HG03432 (cell line): ENCODE data around the gene ZFPM1.

Experiments used
- ATAC-seq: cut with Tn5 transposase; IDR thresholded peaks from one replicate; pipeline ENCODE4 v1.9.1; 2021; ENCODE audit warnings: mild to moderate bottlenecking, moderate library complexity; ENCODE audit not compliant: unreplicated experiment

ZFPM1 gene

DNA sequence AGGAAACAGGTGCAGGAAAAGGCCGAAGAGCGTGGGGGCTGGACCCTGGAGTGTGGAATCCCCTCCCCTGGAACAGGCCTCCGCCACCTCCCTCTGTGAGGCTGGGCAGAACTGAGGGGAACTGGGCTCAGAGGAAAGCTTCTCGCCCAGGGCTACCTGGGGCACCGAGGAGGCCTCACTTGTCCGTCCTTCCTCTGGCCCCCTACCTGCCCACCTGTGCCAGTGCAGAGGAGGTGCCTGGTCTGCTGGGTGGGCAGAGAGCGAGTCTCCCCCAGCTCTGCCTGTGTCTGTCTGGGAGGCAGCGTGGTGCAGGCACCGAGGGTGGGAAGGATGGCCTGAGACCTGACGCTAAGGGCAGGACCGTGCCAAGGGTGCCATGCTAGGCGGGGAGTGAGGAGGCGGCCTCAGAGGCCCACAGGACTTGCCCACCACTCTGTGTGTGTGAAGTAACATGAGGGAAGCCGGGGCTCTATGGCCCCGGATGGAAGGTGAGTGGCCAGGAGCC, 42.2 kb downstream of the ZFPM1 start:
- ATAC-seq = no peak

DNA sequence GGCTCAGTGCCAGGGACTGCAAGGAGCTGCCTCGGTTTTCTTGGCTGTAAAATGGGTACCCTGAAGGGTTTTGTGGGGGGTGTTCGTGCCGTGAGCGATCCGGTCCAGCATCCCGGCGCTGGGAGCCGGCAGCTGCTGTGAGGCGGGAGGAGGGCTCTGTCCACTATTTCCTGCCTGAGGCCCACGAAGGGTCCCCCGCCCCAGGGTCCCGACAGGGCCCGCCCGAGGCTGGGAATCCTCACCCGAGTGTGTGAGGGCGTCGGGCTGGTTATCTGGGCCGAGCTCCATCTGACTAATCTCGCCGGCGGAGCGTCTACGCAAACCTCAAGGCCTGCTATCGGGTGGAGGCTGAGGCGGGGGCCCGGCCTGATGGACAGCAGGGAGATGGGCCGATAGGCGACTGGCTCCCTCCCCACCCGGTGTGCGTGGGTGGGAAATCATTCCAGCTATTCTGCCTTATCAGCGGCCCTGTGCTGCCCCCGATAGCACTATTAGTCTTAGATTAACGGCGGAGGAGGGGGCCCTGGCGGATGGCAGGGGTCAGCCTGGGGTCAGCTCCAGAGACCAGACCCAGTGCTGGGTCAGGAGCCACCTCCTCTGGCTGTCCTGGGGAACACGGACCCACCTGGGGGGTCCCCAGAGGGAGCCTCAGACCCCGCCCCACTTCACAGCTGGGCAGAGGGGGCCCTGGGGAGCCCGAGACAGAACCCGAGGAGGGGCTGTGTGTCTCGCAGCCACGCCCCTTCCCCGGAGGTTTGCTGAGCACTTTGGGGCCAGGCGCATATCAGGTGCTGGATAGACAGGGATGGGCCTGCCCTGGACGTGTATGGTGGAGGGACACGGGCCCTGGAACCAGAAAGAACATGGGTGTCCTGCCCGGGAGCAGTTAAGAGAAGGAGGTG, 44.7 kb downstream of the ZFPM1 start:
- no peak for ATAC-seq

DNA sequence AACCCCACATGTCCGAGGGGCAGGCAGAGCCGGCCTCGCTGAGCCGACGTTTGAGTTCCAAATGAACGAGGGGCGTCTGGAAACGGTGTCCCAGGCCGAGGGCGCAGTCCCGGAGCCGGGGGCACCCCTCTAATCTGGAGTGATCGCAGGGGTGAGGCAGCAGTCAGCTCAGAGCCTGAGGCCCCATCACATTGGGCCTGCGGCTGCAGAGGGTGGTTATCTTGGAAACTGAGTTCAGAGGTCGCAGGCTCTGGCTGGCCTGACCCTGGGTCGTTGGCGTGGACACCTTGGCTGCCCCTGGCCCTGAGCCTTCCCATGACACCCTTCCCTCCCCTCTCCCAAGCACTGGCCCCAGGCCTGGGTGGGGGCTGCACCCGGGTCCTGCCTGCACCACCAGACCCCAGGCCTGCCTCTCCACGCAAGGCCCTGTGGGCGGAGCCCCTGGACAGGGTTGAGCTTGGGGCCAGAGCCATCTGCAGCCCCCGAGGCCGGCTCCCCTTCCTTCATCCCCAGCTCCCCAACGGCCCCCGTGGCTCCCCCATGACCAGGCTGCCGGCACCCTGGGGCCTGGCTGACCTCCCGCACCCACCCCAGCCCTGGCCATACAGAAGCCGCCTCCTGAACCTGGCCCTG, 45.6 kb downstream of the ZFPM1 start:
- ATAC-seq = no peak

DNA sequence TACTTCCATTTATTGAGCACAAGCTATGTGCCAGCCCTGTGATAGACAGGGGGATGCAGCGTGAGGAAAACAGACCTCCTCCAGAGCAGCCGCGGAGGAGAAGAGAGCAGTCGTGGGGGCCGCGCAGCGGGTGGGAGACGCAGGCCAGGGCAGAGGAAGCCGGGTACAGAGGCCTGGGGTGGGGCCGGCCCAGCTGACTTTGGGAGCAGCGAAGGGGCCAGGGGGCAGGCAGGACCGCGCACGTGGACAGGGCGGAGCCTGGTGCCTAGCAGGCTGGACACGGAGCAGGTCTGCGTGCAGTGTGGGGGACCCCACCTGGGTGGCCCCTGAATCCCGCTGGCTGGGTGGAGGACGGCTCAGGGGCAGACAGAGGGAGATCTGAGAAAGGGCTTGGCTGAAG, 46.2 kb downstream of the ZFPM1 start:
- no peak for ATAC-seq

DNA sequence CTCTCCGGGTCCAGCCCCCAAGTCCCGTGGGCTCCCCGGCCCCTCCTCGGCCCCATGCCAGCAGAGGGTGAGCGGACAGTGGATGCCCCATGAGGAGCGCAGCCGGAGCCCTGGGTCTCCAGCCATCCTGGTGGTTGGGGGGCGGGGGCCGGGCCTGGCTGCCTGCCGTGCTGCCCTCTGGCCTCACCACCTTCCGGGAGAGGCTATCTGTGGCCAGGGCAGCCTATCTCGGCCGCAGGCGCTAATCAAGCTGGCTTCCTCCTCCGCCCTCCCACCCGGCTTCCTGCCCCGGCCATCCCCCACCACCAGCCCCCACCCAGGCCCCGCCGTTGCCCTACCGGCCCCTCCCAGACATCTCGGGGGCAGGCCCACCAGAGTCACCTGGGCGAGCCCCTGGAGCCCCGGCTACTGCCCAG, 46.8 kb downstream of the ZFPM1 start:
- no peak for ATAC-seq

DNA sequence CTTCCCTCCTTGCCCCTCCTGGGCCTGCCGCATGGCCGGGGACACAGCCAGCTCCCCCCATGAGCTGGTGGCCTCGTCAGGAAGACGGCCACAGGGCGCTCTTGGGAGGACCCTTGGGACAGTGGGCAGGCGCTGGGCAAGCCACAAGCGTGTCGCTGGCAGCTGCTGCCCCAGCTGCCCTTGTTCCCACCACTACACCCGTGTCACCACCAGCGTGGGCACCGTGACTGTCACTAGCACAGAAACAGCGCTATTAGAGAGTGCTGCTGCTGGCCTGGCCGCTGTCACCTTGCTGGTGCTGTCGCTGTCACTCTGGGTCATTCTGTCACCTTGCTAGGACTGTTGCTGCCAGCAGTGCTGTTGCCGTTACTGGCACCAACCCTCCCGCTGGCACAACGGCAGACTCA, 47.2 kb downstream of the ZFPM1 start:
- ATAC-seq = no peak

DNA sequence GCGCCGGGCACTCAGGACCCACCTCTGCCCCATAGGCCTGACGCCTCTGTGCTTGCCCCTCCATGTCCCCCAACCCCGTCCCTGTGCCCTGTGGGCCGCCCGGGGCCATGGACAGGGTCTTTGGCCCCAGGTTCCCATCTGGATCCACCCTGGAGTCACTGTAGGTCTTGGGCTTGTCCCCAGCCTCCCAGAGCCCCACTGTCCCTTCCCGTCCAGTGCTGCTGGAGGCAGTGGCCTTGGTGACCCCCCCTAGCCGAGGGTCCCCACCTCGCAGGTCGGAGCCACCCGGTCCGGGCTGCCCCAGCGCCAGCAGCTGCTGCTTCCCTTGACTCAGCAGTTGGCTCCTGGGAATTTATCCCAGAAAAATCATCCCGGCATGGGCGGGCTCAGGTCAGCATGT, 49.3 kb downstream of the ZFPM1 start:
- no peak for ATAC-seq

DNA sequence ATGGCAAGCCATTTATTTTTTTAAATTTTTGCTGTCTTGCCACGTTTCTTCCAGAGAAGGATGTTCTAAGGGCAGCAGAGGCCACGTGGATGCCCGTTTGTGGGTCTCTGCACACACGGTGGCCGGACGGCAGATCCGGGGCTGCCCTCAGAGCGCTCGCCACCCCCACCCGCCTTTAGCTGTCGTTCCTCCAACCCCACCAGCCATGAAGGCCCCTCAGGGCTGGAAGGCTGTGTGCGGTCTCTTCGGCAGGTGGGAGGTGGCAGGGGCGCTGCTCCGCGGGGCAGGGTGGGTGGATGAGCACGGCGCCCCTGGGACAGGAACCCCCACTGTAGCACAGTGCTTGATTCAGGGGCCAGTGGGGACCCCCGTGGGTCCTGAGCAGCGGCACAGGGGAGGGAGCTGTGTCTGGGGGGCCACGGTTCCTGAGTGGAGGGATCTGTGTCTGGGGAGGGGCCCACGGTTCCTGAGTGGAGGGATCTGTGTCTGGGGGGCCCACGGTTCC, 49.7 kb downstream of the ZFPM1 start:
- ATAC-seq = no peak

DNA sequence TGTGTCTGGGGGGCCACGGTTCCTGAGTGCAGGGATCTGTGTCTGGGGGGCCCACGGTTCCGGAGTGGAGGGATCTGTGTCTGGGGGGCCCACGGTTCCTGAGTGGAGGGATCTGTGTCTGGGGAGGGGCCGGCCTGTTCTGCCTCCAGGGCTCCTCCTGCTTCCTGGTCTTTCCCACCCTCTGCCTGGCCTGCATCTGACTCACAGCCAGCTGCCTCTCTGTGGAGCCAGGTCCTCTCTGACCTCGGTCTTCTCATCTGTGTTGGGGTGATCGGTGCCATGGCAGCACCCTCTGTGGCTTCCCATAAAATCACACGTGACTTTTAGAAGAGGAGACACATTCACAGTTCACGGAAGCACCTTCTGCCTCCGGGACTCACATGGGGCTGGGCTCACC, 50.3 kb downstream of the ZFPM1 start:
- ATAC-seq = no peak

DNA sequence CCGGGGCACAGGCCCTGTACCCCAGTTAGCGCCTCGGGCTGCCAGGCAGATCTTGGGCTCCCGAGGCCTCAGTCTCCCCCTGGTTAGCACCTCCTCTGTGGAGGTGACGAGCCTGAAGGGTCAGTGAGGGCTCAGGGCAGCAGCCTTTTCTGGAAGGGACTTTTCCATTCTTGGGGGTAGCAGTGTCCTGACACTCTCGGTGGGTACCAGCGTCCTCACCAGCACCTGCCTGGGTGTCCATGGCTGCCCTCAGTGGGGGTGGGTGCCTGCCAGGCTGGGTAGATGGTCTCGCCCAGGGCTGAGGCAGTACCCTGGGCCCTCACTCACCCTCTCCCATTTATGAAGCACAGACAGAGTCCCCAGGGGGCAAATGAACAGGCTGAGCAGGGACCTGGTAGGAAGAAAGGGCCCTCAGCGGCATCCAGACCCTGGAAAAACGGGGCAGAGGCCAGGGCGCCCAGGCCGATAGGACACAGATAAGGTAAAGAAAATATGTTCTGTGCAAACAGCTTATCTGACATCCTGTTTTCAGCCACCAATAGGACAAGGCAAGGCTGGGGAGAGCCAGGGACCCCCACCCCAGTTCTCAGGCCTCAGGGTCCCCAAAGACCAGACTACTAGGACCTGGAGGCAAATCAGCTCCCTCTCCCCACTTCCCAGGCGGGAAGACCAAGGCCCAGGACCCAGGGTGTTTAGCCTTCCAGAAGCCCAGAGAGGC, 50.9 kb downstream of the ZFPM1 start:
- no peak for ATAC-seq

DNA sequence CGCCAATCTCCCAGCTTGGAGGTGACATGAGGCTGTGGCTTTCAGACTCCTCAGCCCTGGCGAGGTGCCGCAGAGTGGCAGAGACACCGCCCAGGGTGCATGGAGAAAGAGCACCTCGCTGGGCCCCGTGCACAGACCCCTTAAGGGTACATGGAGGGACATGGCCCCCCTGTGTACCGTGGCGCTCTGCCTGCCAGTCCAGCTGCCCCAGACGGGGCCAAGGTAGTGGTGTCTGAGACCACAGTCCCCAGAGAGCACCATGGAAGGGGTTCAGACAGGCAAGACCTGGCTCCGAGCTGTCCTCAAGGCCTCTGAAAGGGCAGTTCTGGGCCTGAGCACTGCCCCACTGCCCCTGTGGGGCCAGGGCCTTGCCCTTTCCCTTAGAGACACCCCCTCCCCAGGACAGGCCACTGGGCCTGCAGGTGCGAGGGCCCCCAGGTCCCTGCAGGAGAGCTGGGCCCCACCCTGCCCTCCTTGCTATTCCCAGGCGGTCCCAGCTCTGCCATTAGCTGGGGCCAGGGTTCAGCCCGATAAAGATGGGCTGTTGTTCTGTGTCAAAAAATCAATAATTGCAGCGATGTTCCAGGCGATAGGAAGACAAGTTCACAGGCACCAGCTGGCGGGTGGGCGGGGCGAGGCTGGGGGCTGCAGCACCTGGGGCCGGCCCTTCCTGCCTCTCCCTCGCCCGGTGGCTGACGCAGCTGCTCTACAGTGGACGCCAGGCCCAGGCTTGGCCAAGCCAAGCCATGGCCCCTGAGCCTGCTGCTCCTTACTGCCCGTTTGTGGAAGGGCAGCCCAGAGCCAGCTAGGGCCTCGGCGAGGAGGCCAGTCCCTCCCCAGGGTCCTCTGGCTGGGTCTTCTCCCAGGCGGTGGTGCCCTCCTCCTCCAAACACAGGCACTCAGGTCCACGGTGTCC, 51.7 kb downstream of the ZFPM1 start:
- ATAC-seq = no peak

DNA sequence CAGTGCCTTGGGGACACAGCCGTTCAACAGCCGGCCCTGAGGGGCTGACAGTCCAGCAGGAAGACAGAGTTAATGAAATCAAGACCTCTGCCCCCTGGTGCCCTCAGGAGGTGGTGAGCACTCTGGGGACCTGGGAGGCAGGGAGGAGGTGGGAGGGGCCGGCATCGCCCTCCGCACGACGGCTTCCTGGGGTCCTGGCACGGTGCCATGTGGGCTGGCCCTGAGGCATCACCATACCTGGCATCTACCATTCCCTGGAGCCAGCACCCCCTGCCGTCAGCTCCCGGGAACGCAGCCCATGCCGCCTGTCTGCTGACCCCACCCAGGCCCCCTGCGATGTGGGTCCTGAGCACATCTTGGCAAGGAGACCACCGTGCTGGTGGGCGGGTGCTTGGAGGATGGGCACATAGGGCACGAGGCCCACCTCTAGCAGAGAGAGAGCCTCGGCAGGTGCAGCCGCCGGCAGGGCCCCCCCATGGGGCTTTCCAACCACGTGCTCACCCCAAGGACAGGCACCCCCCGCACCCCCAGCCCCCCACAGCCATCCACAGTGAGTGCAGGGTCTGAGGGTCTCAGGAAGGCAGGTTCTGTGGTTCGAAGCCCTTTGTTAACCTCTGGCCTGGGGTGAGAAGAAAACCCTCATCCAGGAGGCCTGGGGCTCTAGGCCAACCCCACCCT, 52.5 kb downstream of the ZFPM1 start:
- ATAC-seq = no peak

DNA sequence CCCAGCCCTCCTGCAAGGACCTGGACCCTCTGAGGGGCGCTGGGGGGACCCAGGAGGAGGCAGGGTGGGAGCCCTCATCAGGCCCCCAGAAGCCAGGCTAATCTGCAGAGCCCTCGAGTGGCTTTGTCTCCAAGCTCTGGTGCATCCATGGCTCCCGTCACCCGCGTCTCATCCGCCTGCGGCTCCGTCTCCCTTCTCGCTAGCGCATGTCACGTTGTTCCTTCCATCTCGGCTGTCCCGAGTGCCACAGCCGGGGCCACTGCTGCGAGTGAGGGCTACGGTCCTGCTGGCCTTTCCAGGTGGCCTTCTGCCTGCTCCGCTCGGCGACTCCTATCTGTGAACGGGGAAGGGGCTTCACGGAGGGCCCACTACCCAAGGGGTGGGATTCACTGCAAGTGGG, 53.6 kb downstream of the ZFPM1 start:
- no peak for ATAC-seq

DNA sequence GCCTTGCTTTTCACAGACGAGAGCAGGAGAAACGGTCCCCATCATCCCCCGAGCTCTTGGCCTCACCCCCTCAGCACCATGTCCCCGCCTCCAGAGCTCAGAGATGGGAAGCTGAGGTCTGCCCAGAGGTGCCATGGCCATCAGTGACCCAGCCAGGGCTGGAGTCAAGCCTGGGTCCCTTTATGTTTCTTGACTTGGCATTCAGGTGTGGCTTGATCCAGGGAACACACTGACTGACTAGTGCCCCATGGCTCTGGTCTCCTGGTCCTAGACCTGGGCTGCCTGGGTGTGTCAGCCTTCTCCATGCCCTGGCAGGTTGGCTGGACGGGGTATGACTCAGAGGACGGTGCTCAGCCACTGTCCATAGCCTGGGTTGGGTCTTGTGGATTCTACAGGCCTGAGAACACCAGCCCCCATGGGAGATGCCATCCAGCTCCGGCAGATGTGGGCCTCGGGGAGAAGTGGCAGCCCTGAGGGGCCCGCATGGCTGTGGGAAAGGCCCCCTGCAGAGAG, 54.2 kb downstream of the ZFPM1 start:
- no peak for ATAC-seq

DNA sequence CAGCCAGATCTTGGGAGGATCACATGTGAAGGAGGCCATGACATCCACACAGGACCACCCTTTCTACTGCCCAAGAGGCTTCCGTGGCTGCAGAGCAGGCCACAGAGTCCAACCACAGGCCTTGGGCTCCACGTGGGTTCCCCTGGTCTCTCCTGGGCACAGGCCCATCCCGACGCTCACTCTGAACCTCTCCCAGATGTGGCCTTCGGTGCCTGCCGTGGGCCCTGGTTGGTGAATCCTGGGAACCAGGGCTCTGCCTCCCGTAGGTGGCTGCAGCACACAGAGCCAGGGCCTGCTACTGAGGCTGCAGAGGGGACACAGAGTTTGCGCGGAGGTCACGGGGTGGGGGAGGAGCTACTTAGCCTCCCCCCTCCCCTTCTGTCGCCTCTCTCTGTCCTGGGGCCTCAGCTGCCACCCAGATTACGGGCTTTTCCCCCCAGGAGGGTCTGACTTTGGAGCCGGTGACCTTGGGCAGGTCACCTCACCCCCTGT, 55.3 kb downstream of the ZFPM1 start:
- ATAC-seq = no peak

DNA sequence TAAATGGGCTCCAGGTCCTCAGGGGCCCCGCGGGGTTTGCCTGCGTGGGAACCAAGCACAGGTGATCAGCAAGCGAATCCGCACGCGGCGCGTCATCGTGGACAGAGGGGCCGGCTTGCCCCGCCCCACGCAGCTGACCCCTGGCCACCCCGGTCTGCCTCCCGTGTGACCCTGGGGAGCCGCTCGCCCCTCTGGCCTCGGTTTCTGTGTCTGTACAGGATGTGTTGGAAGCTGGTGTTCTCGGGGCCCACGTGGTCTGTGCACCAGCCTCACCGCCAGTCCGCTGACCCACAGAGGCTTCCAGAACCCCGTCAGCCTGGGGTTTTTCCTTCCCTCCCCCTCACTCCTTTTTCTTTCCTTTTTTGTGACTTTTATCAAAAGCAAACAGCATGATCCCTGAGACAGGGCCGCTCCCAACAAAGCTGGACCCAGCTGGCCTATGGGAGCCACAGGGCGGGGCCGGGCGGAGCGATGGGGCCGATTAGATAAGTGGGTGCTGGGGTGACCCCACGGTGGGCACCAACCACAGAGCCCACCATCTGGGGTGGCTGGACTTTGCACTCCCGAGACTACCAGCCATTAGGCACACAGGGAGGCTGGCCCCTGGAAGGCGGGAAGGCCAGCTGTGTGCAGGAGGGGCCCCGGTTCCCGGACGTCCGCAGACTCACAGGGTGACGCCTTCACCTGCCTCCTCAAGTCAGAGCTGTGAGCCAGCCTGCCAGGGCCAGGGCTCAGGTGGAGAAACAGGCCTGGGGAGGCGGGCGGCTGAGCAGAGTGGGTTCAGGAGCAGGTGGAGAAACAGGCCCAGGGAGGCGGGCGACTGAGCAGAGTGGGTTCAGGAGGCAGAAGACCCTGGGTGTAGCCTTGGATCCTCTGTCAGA, 56.0 kb downstream of the ZFPM1 start:
- ATAC-seq = no peak

DNA sequence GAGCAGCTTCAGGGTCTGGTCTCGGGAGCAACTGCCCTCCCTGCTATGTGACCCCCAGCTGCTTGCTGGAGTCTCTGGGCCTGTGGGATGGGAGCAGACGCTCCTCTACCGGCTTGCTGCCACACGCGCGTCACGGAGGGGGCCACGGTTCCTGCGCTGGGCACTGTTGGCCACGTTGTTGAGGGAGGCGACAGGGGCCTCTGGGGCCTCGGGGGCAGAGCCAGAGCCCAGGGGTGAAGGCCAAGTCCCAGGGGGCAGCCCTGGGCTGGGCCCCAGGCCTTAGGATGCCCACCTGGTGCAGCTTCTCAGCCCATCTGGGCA, 56.6 kb downstream of the ZFPM1 start:
- no peak for ATAC-seq

DNA sequence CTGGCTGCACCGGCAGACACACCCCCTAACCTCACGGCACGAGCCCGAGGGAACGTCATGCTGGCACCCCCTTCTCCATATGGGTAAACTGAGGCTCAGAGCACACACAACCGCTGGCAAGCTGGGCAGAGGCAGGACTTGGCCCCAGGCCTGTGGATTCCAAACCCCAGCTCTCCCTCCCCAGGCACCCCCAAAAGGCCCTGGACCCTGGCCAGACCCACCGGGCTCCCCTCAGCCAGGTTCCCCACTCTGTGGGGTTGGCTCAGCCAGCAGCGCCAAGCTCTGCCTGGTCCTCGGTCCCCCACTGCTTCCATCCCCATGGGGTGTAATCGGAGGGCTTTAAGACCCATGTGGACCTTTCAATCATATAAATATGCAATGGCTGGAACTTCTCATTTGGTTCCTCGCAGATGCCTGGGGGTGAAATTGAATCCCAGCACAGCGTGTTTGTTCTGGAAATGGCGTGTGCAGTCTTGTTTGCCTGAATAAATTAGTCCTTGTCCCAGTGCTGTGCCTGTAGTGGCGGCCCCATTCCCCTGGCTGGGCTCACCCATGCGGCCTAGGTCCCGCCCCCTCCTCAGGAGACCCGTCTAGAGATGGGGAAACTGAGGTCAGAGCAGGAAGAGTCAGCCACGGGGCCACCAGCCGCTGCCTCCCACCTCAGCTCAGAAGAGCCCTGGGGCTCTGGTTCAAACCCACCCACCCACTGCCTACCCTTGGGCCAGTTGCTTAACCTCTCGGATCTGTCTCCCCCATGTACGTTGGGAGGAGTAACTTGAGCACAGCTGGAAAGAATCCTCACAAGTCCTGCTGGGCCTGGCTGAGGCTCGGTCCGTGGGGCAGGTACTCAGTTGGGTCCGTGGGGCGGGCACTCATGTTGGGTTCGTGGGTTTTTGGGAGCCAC, 57.3 kb downstream of the ZFPM1 start:
- no peak for ATAC-seq
